GM18951 (cell line): ENCODE results near the gene PRKG1.

Source experiments
- POLR2A ChIP-seq: IDR thresholded peaks from 4 replicates; pipeline ENCODE4 v1.6.1; 2011; ENCODE audit warnings: mild to moderate bottlenecking; ENCODE audit not compliant: insufficient read length, insufficient read depth; ENCODE audit errors: extremely low read depth
- in situ Hi-C: fragments of 300-500 bp; cut with MboI; formaldehyde crosslinking; loops from one replicate; pipeline ENCODE4 v1.12.0; 2022; ENCODE audit warnings: low sequenced_read_pairs, mixed read lengths, inconsistent platforms; ENCODE audit not compliant: unreplicated experiment

Gene PRKG1

GRCh38 chr10:51112013-51112412 lies 37.7 kb downstream of the PRKG1 start:
- in situ Hi-C loops = no loop called here
- TF ChIP-seq POLR2A = no peak

GRCh38 chr10:51113007-51113406 lies 38.7 kb downstream of the PRKG1 start:
- in situ Hi-C loops = no loop called here

GRCh38 chr10:51117053-51117660 lies 42.9 kb downstream of the PRKG1 start:
- TF ChIP-seq POLR2A = no peak
- in situ Hi-C loops = no loop called here

More at GRCh38 chr10:51113007-51113406, 38.7 kb downstream of the PRKG1 start:
- no peak for TF ChIP-seq POLR2A

GRCh38 chr10:51117794-51118193 lies 43.5 kb downstream of the PRKG1 start:
- TF ChIP-seq POLR2A = no peak
- in situ Hi-C loops = no loop called here

GRCh38 chr10:51119441-51119840 lies 45.2 kb downstream of the PRKG1 start:
- TF ChIP-seq POLR2A = no peak
- in situ Hi-C loops = no loop called here

- in situ Hi-C loops = no loop called here
- TF ChIP-seq POLR2A = no peak
Measured at GRCh38 chr10:51121861-51122260, 47.6 kb downstream of the PRKG1 start.

- no peak for TF ChIP-seq POLR2A
- in situ Hi-C loops = no loop called here
Measured at GRCh38 chr10:51124852-51125251, 50.6 kb downstream of the PRKG1 start.

- in situ Hi-C loops = no loop called here
- no peak for TF ChIP-seq POLR2A
Measured at GRCh38 chr10:51125518-51125917, 51.2 kb downstream of the PRKG1 start.

- in situ Hi-C loops = no loop called here
- TF ChIP-seq POLR2A = no peak
Measured at GRCh38 chr10:51129946-51130544, 55.8 kb downstream of the PRKG1 start.

- in situ Hi-C loops = no loop called here
- no peak for TF ChIP-seq POLR2A
Measured at GRCh38 chr10:51137756-51138529, 63.7 kb downstream of the PRKG1 start.

GRCh38 chr10:51139176-51139575 lies 64.9 kb downstream of the PRKG1 start:
- in situ Hi-C loops = no loop called here
- TF ChIP-seq POLR2A = no peak

GRCh38 chr10:51141010-51141409 lies 66.7 kb downstream of the PRKG1 start:
- in situ Hi-C loops = no loop called here

GRCh38 chr10:51144161-51144781 lies 70.0 kb downstream of the PRKG1 start:
- in situ Hi-C loops = no loop called here
- TF ChIP-seq POLR2A = no peak

More at GRCh38 chr10:51141010-51141409, 66.7 kb downstream of the PRKG1 start:
- TF ChIP-seq POLR2A = no peak
